Measurements from ENCODE around the gene LCP2. TPM values are rescaled to one million over a fixed set of nuclear protein-coding genes. Genes with fewer than 3 reads are reported as not detected.

Gene LCP2
- total RNA-seq, 1 experiment from 2014 or later: 0.72 TPM

GRCh38 chr5:170233358-170233892 is 64.2 kb downstream of the LCP2 start (continued):
- TF ChIP-seq AFF4 (CRISPR knock-in tag; IDR thresholded peaks at IDR 0.05; ENCODE audit: borderline replicate concordance) (no peak), SP1 (CRISPR knock-in tag; conservative IDR thresholded peaks at IDR 0.05) (no peak), CREM (CRISPR knock-in tag; IDR thresholded peaks at IDR 0.05) (no peak), ZNF423 (CRISPR knock-in tag; IDR thresholded peaks at IDR 0.05) (no peak), NR3C1 (CRISPR knock-in tag; conservative IDR thresholded peaks at IDR 0.05; ENCODE audit: low read depth) (no peak), JUN (CRISPR knock-in tag; IDR thresholded peaks at IDR 0.05) (no peak), RELA (CRISPR knock-in tag; IDR thresholded peaks at IDR 0.05; ENCODE audit: borderline replicate concordance) (no peak), NFATC4 (CRISPR knock-in tag; IDR thresholded peaks at IDR 0.05) (no peak), MAX (CRISPR knock-in tag; IDR thresholded peaks at IDR 0.05) (no peak), ELF4 (CRISPR knock-in tag; IDR thresholded peaks at IDR 0.05; ENCODE audit: low read depth) (no peak), ZNF232 (CRISPR knock-in tag; IDR thresholded peaks at IDR 0.05) (no peak), E2F1 (CRISPR knock-in tag; IDR thresholded peaks at IDR 0.05) (no peak), FOXJ3 (CRISPR knock-in tag; IDR thresholded peaks at IDR 0.05; ENCODE audit: borderline replicate concordance) (no peak)

- POLR2A ChIA-PET: no interaction called here
- CTCF ChIA-PET: interaction anchor here (1.4 to 1.5 kb wide), 2 partner anchors 107 to 171 kb away, joined by 3 to 6 read pairs; no protein-coding TSS in a partner anchor
- ATAC-seq (peak; percentile 95), DNase-seq (ENCODE audit: low spot score) (peak; percentile 77)
- Mint-ChIP-seq H3K4me3 (no peak within 1 kb of the TSS), H3K27ac (no peak within 1 kb of the TSS), H3K9me3 (no peaks in the 10 kb centered on the region), H3K27me3 (ENCODE audit: low read depth) (no peaks in the 10 kb centered on the region), H3K36me3 (no peaks in the 10 kb centered on the region), H3K4me1 (peaks cover 4% of the 10 kb centered on the region)
- peak; percentile 78 for TF ChIP-seq NFYB (CRISPR knock-in tag; conservative IDR thresholded peaks at IDR 0.05; ENCODE audit: low read depth)
- no peak for TF ChIP-seq NFATC4 (CRISPR knock-in tag; IDR thresholded peaks at IDR 0.05)
- no peak for TF ChIP-seq STAT6 (CRISPR knock-in tag; conservative IDR thresholded peaks at IDR 0.05; ENCODE audit: low read depth)
- TF ChIP-seq JAZF1 (CRISPR knock-in tag; IDR thresholded peaks at IDR 0.05): no peak
Observed at GRCh38 chr5:170232786-170233185, 64.8 kb downstream of the LCP2 start, which contains the start of gene C5orf58. Gene C5orf58, plus strand, starts transcription at chr5:170232985. Its CDS starts 1,992 bp downstream, at chr5:170234977.

Measured in WTC11 (cell line).